HepG2 (cell line): ENCODE measurements around the gene METTL16. TPM values are rescaled to one million over a fixed set of nuclear protein-coding genes. Genes with fewer than 3 reads are reported as not detected.

Experiments used
- AGO1 ChIP-seq: fragments of 200-400 bp; formaldehyde crosslinking; IDR thresholded peaks from 2 replicates; pipeline ENCODE4 v1.6.1; 2017; ENCODE audit warnings: mild to moderate bottlenecking, low read depth, low read length, moderate library complexity; ENCODE audit not compliant: poor library complexity, severe bottlenecking
- GZF1 ChIP-seq: sonication (generic); formaldehyde crosslinking; IDR thresholded peaks from 2 replicates; pipeline ENCODE4 v1.5.1; 2020; ENCODE audit warnings: mild to moderate bottlenecking, missing genetic modification reagents
- MTA1 ChIP-seq: sonication (generic); formaldehyde crosslinking; IDR thresholded peaks from 2 replicates; pipeline ENCODE4 v1.4.0; 2020; ENCODE audit warnings: missing genetic modification reagents, mild to moderate bottlenecking, borderline replicate concordance
- MTF2 ChIP-seq: sonication (generic); formaldehyde crosslinking; IDR thresholded peaks from 2 replicates; pipeline ENCODE4 v1.5.0; 2020; ENCODE audit warnings: missing genetic modification reagents, borderline replicate concordance
- NFKB2 ChIP-seq: sonication (generic); formaldehyde crosslinking; IDR thresholded peaks from 2 replicates; pipeline ENCODE4 v1.4.0; 2020; ENCODE audit warnings: missing genetic modification reagents, borderline replicate concordance
- NFKBIZ ChIP-seq: IDR thresholded peaks from 2 replicates; pipeline ENCODE4 v1.6.1; 2018; ENCODE audit warnings: missing genetic modification reagents, missing compliant biosample characterization
- PRDM4 ChIP-seq: sonication (generic); formaldehyde crosslinking; IDR thresholded peaks from 2 replicates; pipeline ENCODE4 v1.9.0; 2021; ENCODE audit warnings: missing genetic modification reagents, borderline replicate concordance
- PTBP1 ChIP-seq: fragments of 200-400 bp; formaldehyde crosslinking; IDR thresholded peaks from 2 replicates; pipeline ENCODE4 v1.6.1; 2018; ENCODE audit warnings: low read length, low read depth; ENCODE audit not compliant: poor library complexity, severe bottlenecking
- RCOR2 ChIP-seq: IDR thresholded peaks from 2 replicates; pipeline ENCODE4 v1.6.1; 2016; ENCODE audit warnings: missing biosample characterization, missing genetic modification reagents
- REL ChIP-seq: sonication (generic); formaldehyde crosslinking; conservative IDR thresholded peaks from 2 replicates; pipeline ENCODE4 v1.8.0; 2022; ENCODE audit warnings: mild to moderate bottlenecking, missing genetic modification reagents, moderate library complexity
- SIN3B ChIP-seq: fragments of 150-350 bp; IDR thresholded peaks from 2 replicates; pipeline ENCODE4 v1.6.1; 2014; ENCODE audit warnings: low read length
- TAF15 ChIP-seq: fragments of 200-400 bp; formaldehyde crosslinking; IDR thresholded peaks from one replicate; pipeline ENCODE4 v1.6.1; 2018; ENCODE audit warnings: mild to moderate bottlenecking, low read depth, low read length; ENCODE audit not compliant: poor library complexity, severe bottlenecking
- TEAD3 ChIP-seq: optimal IDR thresholded peaks from 2 replicates; pipeline ENCODE3; 2016; ENCODE audit warnings: borderline replicate concordance
- ZNF431 ChIP-seq: sonication (generic); formaldehyde crosslinking; IDR thresholded peaks from 2 replicates; pipeline ENCODE4 v1.9.0; 2022; ENCODE audit warnings: missing genetic modification reagents, low read depth, mild to moderate bottlenecking, borderline replicate concordance
- ZNF468 ChIP-seq: sonication (generic); formaldehyde crosslinking; IDR thresholded peaks from 2 replicates; pipeline ENCODE4 v1.8.0; 2022; ENCODE audit warnings: mild to moderate bottlenecking, moderate library complexity, missing genetic modification reagents
- ZNF552 ChIP-seq: sonication (generic); formaldehyde crosslinking; IDR thresholded peaks from 2 replicates; pipeline ENCODE4 v1.9.0; 2022; ENCODE audit warnings: missing genetic modification reagents, mild to moderate bottlenecking, borderline replicate concordance
- ZNF589 ChIP-seq: sonication (generic); formaldehyde crosslinking; conservative IDR thresholded peaks from 2 replicates; pipeline ENCODE4 v1.8.0; 2022; ENCODE audit warnings: mild to moderate bottlenecking, moderate library complexity, missing genetic modification reagents
- ZNF597 ChIP-seq: sonication (generic); formaldehyde crosslinking; IDR thresholded peaks from 2 replicates; pipeline ENCODE4 v1.5.0; 2020; ENCODE audit warnings: missing genetic modification reagents
- ZZZ3 ChIP-seq: sonication (generic); formaldehyde crosslinking; IDR thresholded peaks from 2 replicates; pipeline ENCODE4 v1.4.0; 2020; ENCODE audit warnings: missing genetic modification reagents, mild to moderate bottlenecking, borderline replicate concordance
- polyA plus RNA-seq, 8 experiments: library from polyadenylated mRNA; depleted of rRNA in 3 of 8; stranded (reverse) in 7 of 8; unstranded in 1 of 8; fragments of >200 nt; fragmentation: Illumina TruSeq in 4 of 8; extraction: Trizol in 4 of 8; gene quantifications; 2 replicates each; pipeline versions ENCODE4 v1.2.1 to v1.2.3, GENCODE V29; 2011 to 2016; ENCODE audit warnings: low read depth in 4 of 8, missing spikeins in 1 of 8, mixed read lengths in 1 of 8; ENCODE audit not compliant: insufficient read depth in 1 of 8
- total RNA-seq, 5 experiments: library from RNA; depleted of rRNA; stranded (reverse); fragments of >200 nt; fragmentation: Illumina TruSeq; extraction: Trizol; gene quantifications; 2 replicates each; pipeline ENCODE4 v1.2.3, GENCODE V29; 2016; ENCODE audit warnings: low read depth in 1 of 5
- TF ChIP-seq, protein P1 (sequence below): sonication (generic); formaldehyde crosslinking; IDR thresholded peaks from 2 replicates; pipeline ENCODE4 v1.5.1; 2020; ENCODE audit warnings: mild to moderate bottlenecking, missing genetic modification reagents, borderline replicate concordance
- TF ChIP-seq, protein P2 (sequence below): sonication (generic); formaldehyde crosslinking; IDR thresholded peaks from 2 replicates; pipeline ENCODE4 v1.5.0; 2020; ENCODE audit warnings: mild to moderate bottlenecking, low read depth, missing genetic modification reagents, borderline replicate concordance
- TF ChIP-seq, protein P3 (sequence below): sonication (generic); formaldehyde crosslinking; IDR thresholded peaks from 2 replicates; pipeline ENCODE4 v1.8.0; 2022; ENCODE audit warnings: missing genetic modification reagents, mild to moderate bottlenecking, borderline replicate concordance

METTL16 gene
- total and polyA plus RNA-seq, 2 of the 13 experiments (the other 11 are each of a cell fraction or from before 2014, with no cell fraction given), result 11.6 to 18.5 TPM

- TF ChIP-seq, protein P1, sequence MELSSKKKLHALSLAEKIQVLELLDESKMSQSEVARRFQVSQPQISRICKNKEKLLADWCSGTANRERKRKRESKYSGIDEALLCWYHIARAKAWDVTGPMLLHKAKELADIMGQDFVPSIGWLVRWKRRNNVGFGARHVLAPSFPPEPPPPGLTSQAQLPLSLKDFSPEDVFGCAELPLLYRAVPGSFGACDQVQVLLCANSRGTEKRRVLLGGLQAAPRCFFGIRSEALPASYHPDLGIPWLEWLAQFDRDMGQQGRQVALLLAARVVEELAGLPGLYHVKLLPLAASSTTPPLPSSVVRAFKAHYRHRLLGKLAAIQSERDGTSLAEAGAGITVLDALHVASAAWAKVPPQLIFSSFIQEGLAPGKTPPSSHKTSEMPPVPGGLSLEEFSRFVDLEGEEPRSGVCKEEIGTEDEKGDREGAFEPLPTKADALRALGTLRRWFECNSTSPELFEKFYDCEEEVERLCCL (CRISPR knock-in tag), result no peak
- no peak for TF ChIP-seq AGO1
- TF ChIP-seq, protein P2, sequence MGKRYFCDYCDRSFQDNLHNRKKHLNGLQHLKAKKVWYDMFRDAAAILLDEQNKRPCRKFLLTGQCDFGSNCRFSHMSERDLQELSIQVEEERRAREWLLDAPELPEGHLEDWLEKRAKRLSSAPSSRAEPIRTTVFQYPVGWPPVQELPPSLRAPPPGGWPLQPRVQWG (CRISPR knock-in tag), result no peak
- TF ChIP-seq NFKB2 (CRISPR knock-in tag), result peak; percentile 36; the same call in 1 of the 2 replicates
- TF ChIP-seq RCOR2 (CRISPR knock-in tag), result no peak
- peak; percentile 2; the same call in 1 of the 2 replicates for TF ChIP-seq REL (CRISPR knock-in tag)
- TF ChIP-seq ZNF431 (CRISPR knock-in tag), result no peak
- no peak for TF ChIP-seq ZNF589
- TF ChIP-seq NFKBIZ, result no peak
- TF ChIP-seq ZNF468 (CRISPR knock-in tag), result no peak
- TF ChIP-seq, protein P3, sequence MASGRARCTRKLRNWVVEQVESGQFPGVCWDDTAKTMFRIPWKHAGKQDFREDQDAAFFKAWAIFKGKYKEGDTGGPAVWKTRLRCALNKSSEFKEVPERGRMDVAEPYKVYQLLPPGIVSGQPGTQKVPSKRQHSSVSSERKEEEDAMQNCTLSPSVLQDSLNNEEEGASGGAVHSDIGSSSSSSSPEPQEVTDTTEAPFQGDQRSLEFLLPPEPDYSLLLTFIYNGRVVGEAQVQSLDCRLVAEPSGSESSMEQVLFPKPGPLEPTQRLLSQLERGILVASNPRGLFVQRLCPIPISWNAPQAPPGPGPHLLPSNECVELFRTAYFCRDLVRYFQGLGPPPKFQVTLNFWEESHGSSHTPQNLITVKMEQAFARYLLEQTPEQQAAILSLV, result peak; percentile 54; the same call in 1 of the 2 replicates
- peak; percentile 99 for TF ChIP-seq TEAD3 (CRISPR knock-in tag)
- no peak for TF ChIP-seq PRDM4 (CRISPR knock-in tag)
- TF ChIP-seq ZZZ3, result peak; percentile 73; the same call in 1 of the 2 replicates
- TF ChIP-seq ZNF597 (CRISPR knock-in tag), result no peak
- no peak for TF ChIP-seq ZNF552
- no peak for TF ChIP-seq TAF15
- no peak for TF ChIP-seq MTF2 (CRISPR knock-in tag)
- TF ChIP-seq PTBP1, result no peak
- no peak for TF ChIP-seq GZF1 (CRISPR knock-in tag)
- 0 out of 2 replicates have a peak, but pooled peaks have one; percentile 48 for TF ChIP-seq MTA1 (CRISPR knock-in tag)
- no peak for TF ChIP-seq SIN3B
Observed at GRCh38 chr17:2399572-2400473, 111.9 kb downstream of the METTL16 start (continued).
